ENCODE data around the gene TNFRSF1A. TPM values are rescaled to one million over a fixed set of nuclear protein-coding genes. Genes with fewer than 3 reads are reported as not detected.
A peak's percentile ranks its signal among the peaks of the same experiment; 100 is the strongest.

Gene TNFRSF1A
- total and polyA plus RNA-seq, 7 donors, result 31.7 to 191 (median 135) TPM

DNA sequence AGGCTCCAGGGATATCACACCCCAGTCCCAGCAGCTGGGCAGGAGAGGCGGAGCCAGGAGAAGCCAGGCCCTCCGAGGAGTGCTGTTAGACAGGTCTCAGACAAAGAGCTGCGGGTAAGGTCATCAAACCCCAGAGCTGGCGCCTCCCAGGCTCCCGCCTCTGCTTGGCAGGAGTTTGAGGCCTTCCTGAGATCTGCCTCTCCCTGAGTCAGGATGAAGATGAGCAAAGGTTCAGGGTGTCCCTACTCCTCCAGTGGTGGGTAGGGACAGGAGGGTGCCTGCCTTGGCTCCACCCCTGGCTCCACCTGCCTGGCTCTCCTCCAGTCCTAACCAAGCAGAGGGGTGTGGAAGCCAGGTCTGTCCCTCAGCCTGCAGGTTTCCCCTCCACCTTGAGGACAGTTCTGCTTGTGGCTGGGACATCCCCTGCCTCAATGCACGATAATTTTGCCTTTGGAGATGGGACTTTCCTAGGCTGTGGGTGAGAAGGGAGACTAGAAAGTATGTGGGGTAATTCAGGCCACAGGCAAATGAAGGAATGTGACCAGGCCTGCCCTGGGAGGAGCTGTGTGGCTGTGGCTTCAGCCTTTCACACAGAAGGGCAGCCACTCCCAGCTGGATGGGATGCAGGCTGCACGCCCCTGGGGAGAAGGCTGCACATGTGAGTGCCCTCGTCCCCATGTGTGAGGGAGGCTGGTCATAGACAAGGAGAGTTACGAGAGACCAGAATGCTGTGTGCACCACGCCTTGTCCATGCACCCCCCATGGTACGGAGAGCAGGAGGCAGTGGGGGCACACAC, 29.1 kb downstream of the TNFRSF1A start:
- intact Hi-C loops (cut with DNase I), result no loop called here

DNA sequence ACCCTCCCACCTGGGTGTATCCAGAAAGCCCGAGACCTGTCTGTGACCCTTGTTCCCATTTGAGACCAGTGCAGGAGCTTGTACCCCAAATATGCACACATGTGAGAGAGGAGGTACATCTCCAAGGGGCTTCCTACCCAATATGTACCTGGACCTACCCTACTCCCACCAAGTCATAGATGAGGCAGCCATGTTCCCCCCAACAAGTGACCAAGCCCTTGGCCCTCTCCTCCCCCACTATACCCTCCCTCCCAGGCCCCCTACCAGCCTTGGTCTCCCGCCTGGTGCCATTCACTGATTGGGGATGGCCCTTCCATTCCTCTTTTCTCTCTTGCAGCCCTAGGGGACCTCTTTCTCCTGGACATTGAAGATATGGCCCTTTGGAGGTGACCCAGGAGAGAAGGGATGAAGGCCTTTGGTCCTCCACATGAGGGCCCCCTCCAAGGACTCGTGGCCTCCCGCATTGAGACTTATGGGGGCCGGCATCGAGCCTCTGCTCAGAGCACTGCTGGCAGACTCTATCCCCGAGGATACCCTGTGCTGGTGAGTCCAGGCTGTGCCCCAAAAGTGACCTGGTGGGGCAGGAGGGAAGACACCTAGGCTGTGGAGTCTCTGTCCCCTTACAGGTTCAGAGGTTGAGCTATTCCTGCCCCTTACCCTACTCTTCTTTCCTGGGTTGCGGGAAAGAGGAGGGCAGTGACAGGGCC, 29.9 kb downstream of the TNFRSF1A start:
- Histone ChIP-seq H3K4me3 (no peak overlapping the region), H3K27me3 (peaks cover 12 to 18% (median 12%) of the 10 kb centered on the region in 3 donors), H3K27ac (peak overlapping the region in 1 of 4 donors; percentile 31), H3K4me1 (peaks cover 0 to 11% (median 10%) of the 10 kb centered on the region in 4 donors), H3K9me3 (no peaks in the 10 kb centered on the region), H3K36me3 (no peaks in the 10 kb centered on the region)
- intact Hi-C loops (cut with DNase I), result no loop called here
- 29 to 82% methylated on average over 8 of the region's 8 CpGs for WGBS, 2 donors
- TF ChIP-seq, protein P1, sequence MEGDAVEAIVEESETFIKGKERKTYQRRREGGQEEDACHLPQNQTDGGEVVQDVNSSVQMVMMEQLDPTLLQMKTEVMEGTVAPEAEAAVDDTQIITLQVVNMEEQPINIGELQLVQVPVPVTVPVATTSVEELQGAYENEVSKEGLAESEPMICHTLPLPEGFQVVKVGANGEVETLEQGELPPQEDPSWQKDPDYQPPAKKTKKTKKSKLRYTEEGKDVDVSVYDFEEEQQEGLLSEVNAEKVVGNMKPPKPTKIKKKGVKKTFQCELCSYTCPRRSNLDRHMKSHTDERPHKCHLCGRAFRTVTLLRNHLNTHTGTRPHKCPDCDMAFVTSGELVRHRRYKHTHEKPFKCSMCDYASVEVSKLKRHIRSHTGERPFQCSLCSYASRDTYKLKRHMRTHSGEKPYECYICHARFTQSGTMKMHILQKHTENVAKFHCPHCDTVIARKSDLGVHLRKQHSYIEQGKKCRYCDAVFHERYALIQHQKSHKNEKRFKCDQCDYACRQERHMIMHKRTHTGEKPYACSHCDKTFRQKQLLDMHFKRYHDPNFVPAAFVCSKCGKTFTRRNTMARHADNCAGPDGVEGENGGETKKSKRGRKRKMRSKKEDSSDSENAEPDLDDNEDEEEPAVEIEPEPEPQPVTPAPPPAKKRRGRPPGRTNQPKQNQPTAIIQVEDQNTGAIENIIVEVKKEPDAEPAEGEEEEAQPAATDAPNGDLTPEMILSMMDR (IDR thresholded peaks at IDR 0.05), result no peak
- TF ChIP-seq EP300 (IDR thresholded peaks at IDR 0.05), result no peak
- TF ChIP-seq POLR2A (IDR thresholded peaks at IDR 0.05), result no peak
- no peak for TF ChIP-seq POLR2AphosphoS5 (IDR thresholded peaks at IDR 0.05)
- DNase-seq, result peak; percentile 53

More for the DNA sequence above, 29.1 kb downstream of the TNFRSF1A start:
- DNase-seq, result peak; percentile 68
- Histone ChIP-seq H3K4me3 (no peak overlapping the region), H3K36me3 (no peaks in the 10 kb centered on the region), H3K27me3 (peaks cover 12 to 18% (median 12%) of the 10 kb centered on the region in 3 donors), H3K4me1 (peaks cover 0 to 11% (median 10%) of the 10 kb centered on the region in 4 donors), H3K9me3 (no peaks in the 10 kb centered on the region), H3K27ac (no peak overlapping the region)
- WGBS, 2 donors, result 14 to 67% methylated on average over 11 of the region's 11 CpGs
- TF ChIP-seq POLR2A (IDR thresholded peaks at IDR 0.05) (peak in 1 of 2 donors; percentile 67), EP300 (IDR thresholded peaks at IDR 0.05) (no peak)

DNA sequence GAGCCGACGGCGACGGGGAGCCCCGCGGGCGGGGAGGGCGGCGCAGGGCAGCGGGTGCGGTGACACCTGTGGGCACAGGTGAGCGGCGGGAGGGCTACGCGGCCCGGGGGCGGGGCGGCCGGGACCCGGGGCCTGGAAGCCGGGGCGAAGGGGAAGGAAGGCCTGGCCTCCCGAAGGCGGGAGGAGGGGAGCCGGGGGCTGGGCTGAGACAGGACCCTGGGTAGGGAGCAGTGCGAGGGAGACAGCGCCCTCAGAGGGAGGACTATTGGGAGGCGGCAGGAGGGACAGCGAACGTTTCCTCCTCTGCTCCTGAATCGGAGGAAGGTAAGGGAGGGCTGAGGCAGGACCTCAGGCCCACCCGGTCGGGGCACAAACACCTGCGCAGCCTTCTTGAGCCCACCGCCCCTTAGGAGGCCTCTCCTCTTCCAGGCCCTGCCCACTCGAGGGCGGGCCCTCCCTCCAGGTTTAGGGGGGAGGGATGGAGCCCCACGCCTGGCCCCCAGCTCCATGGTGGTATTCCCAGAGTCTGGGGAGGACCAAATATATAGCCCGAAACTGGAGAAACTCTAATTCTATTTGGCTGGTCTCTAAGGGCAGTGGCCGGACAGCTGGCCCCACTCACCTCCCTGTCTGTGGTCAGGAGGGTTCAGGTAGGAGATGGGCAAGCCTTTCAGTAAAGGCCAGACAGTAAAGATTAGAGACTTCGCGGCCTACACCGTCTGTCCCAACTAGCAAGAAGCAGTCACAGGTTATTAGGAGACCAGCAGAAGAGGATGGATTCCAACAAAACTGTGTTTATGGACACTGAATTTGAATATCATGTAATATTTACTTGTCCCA, 30.9 kb downstream of the TNFRSF1A start:
- Histone ChIP-seq H3K27ac (peak overlapping the region in 1 of 4 donors; percentile 47), H3K27me3 (peaks cover 12 to 18% (median 12%) of the 10 kb centered on the region in 3 donors), H3K36me3 (no peaks in the 10 kb centered on the region), H3K9me3 (no peaks in the 10 kb centered on the region), H3K4me1 (peaks cover 0 to 11% (median 10%) of the 10 kb centered on the region in 4 donors), H3K4me3 (peak overlapping the region in 3 of 4 donors; percentile 28 to 38 (median 32))
- intact Hi-C loops (cut with DNase I), result no loop called here
- WGBS, 2 donors, result 5 to 18% methylated on average over 43 of the region's 43 CpGs
- TF ChIP-seq EP300 (IDR thresholded peaks at IDR 0.05) (no peak), POLR2A (IDR thresholded peaks at IDR 0.05) (no peak), POLR2AphosphoS5 (IDR thresholded peaks at IDR 0.05) (no peak)
- peak; percentile 56 for DNase-seq

DNA sequence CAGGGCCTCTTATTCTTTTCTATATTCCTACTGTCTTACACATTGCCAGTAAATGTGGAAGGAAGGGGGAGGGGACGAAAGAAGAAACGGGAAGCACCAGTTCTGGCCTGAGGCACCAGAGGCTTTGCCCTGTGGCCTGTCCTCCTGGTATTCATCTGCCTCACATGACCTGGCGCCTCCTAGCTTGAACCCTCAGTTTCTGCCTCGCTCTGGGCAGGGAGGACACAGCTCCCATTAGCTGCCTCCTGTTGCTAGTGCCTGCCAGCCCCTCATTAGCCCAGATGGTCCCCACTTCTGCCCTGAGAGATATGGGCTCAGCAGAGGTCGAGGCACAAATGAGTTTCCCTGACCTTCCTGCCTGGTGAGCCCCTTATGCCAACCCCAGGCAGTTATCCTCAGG, 34.3 kb downstream of the TNFRSF1A start:
- peak; percentile 65 for DNase-seq
- Histone ChIP-seq H3K4me1 (peaks cover 0 to 11% (median 10%) of the 10 kb centered on the region in 4 donors), H3K36me3 (no peaks in the 10 kb centered on the region), H3K27me3 (peaks cover 12 to 18% (median 12%) of the 10 kb centered on the region in 3 donors), H3K9me3 (no peaks in the 10 kb centered on the region), H3K27ac (no peak overlapping the region), H3K4me3 (no peak overlapping the region)
- 62 to 67% methylated on average over 5 of the region's 5 CpGs for WGBS, 2 donors
- intact Hi-C loops (cut with DNase I), result no loop called here
- no peak for TF ChIP-seq POLR2AphosphoS5 (IDR thresholded peaks at IDR 0.05)
- no peak for TF ChIP-seq EP300 (IDR thresholded peaks at IDR 0.05)
- TF ChIP-seq, protein P1 (IDR thresholded peaks at IDR 0.05), result no peak
- no peak for TF ChIP-seq POLR2A (IDR thresholded peaks at IDR 0.05)

DNA sequence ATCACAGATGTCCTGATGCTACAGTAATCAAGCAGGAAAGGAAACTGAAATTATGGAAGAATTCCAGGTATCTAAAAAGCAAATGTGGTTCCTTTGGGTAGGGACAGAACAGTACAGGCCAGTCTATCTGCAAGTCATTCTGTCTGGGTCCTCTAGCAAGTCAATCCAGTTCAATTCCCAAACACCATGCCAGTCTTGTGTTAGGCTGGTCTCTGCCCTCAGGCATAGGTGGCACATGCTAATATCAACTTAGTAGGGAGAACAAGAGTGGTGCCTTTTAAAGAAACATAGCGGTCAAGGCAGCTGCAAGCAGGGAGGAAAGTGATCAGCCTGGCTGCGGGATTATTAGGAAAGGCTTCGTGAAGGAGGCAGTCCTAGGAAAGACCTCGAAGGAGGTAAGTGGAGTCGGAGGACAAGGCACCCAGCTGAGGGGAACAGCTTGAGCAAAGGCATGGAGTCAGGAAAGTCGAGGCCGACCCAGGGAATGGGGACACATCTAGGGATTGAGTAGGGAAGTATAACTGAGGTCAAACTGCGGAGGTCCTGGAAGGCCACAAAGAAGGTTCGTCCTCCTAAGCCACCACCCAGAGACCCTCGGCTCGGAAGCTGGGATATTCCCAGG, 35.2 kb downstream of the TNFRSF1A start:
- peak; percentile 47 for DNase-seq
- H3K4me1 ChIP-seq, result peaks cover 0 to 11% (median 10%) of the 10 kb centered on the region in 4 donors
- intact Hi-C loops (cut with DNase I), result no loop called here

More for the DNA sequence above, 35.2 kb downstream of the TNFRSF1A start:
- H3K36me3 ChIP-seq, result no peaks in the 10 kb centered on the region
- H3K27ac ChIP-seq, result no peak overlapping the region
- no peak overlapping the region for H3K4me3 ChIP-seq
- H3K27me3 ChIP-seq, result peaks cover 12 to 18% (median 12%) of the 10 kb centered on the region in 3 donors
- WGBS, 2 donors, result 94 to 96% methylated on average over 11 of the region's 11 CpGs
- TF ChIP-seq POLR2A (IDR thresholded peaks at IDR 0.05), result no peak
- TF ChIP-seq, protein P1 (IDR thresholded peaks at IDR 0.05), result no peak
- TF ChIP-seq EP300 (IDR thresholded peaks at IDR 0.05), result no peak
- TF ChIP-seq POLR2AphosphoS5 (IDR thresholded peaks at IDR 0.05), result no peak
- no peaks in the 10 kb centered on the region for H3K9me3 ChIP-seq

All from sigmoid colon (tissue), 7 donors.